ENCODE data around the gene SYTL3. TPM values are rescaled to one million over a fixed set of nuclear protein-coding genes. Genes with fewer than 3 reads are reported as not detected.

SYTL3 gene
- total RNA-seq, 1 experiment from 2014 or later: 0.09 TPM

DNA sequence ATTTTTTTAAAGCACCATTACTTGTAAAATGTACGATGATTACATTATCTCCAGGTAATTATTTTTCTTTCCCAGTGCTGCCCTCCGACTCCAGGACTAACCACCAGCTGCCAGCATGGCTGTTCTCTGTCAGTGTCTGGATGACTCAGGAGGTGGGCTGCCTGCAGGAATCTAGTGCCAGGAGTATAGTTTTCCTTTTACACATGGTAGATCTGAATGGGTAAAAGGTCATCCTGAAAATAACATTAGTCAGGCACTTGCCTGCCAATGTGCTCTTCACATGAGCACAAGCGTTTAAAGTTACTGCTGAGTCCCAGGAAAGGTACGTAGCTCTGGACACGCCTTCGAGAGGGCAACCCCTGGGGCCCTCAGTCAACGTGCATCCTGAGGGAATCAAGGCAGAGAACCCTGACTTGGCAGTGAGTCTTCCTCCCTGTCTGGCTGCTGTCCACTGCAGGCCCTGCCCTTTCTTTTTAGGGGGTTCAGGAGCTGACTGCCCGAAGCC lies 7.7 kb upstream of the SYTL3 start:
- Histone ChIP-seq H2BK12ac (ENCODE audit: insufficient read length, low read depth, low read length) (no peak overlapping the region), H4K20me1 (ENCODE audit: control insufficient read depth, insufficient read depth, insufficient read length) (no peaks in the 10 kb centered on the region), H2BK15ac (ENCODE audit: low read depth, low read length) (no peak overlapping the region), H3K27me3 (ENCODE audit: insufficient read depth, low read length) (peaks cover 5% of the 10 kb centered on the region; the same call in 1 of the 2 replicates), H3K56ac (ENCODE audit: insufficient read length, low read depth, low read length) (no peak overlapping the region), H3K27ac (ENCODE audit: insufficient read length, low read depth, low read length) (no peak overlapping the region), H4K91ac (ENCODE audit: insufficient read length, low read depth, low read length) (no peak overlapping the region), H3K9ac (ENCODE audit: extremely low read depth, insufficient read length, low read length) (no peak overlapping the region), H3K14ac (ENCODE audit: insufficient read depth, low read length) (no peak overlapping the region), H3K23ac (ENCODE audit: insufficient read length, low read depth, low read length) (no peak overlapping the region), H3K79me2 (ENCODE audit: insufficient read depth, low read length) (no peaks in the 10 kb centered on the region; the same call in 1 of the 2 replicates), H2BK20ac (ENCODE audit: low read depth, low read length, poor library complexity, severe bottlenecking) (no peak overlapping the region), H4K8ac (replicated peaks; ENCODE audit: insufficient read length, low read depth, low read length) (no peak overlapping the region), H2BK120ac (ENCODE audit: low read depth, low read length, poor library complexity, severe bottlenecking) (no peak overlapping the region), H3K4ac (ENCODE audit: low read depth, low read length) (no peak overlapping the region), H3T11ph (ENCODE audit: low read length) (no peak overlapping the region), H3K18ac (ENCODE audit: insufficient read length, low read depth, low read length) (no peak overlapping the region), H3K79me1 (ENCODE audit: insufficient read depth, low read depth, low read length, poor library complexity, severe bottlenecking) (no peaks in the 10 kb centered on the region), H3K9me3 (ENCODE audit: control insufficient read depth, low read depth, low read length) (no peaks in the 10 kb centered on the region), H2BK5ac (ENCODE audit: insufficient read length, low read length) (no peak overlapping the region), H3K4me1 (ENCODE audit: insufficient read depth, low read length) (no peaks in the 10 kb centered on the region), H3K4me2 (ENCODE audit: insufficient read depth, insufficient read length, low read length) (no peak overlapping the region), H4K5ac (ENCODE audit: insufficient read length, low read depth, low read length) (no peak overlapping the region), H2AK5ac (ENCODE audit: insufficient read length, low read length) (no peak overlapping the region), H2AFZ (ENCODE audit: low read length) (no peak overlapping the region), H3K23me2 (ENCODE audit: insufficient read length, low read depth, low read length, poor library complexity, severe bottlenecking) (peaks cover 4% of the 10 kb centered on the region)
- Mint-ChIP-seq H3K27me3 (ENCODE audit: low read depth) (peaks cover 18% of the 10 kb centered on the region), H3K9me3 (no peaks in the 10 kb centered on the region), H3K36me3 (ENCODE audit: insufficient read depth in 1 of 3, low read depth in 3 of 3) (peaks cover 3 to 22% (median 14%) of the 10 kb centered on the region in 3 experiments; a peak in 6 of 7 replicates), H3K4me3 (peak overlapping the region in 1 of 2 experiments; percentile 93; a peak in 2 of 5 replicates), H3K27ac (peak overlapping the region in 1 of 3 experiments; percentile 53; a peak in 1 of 7 replicates), H3K4me1 (peaks cover 28 to 29% of the 10 kb centered on the region in 2 experiments)
- no peak for DNase-seq
- TF ChIP-seq, protein P1, sequence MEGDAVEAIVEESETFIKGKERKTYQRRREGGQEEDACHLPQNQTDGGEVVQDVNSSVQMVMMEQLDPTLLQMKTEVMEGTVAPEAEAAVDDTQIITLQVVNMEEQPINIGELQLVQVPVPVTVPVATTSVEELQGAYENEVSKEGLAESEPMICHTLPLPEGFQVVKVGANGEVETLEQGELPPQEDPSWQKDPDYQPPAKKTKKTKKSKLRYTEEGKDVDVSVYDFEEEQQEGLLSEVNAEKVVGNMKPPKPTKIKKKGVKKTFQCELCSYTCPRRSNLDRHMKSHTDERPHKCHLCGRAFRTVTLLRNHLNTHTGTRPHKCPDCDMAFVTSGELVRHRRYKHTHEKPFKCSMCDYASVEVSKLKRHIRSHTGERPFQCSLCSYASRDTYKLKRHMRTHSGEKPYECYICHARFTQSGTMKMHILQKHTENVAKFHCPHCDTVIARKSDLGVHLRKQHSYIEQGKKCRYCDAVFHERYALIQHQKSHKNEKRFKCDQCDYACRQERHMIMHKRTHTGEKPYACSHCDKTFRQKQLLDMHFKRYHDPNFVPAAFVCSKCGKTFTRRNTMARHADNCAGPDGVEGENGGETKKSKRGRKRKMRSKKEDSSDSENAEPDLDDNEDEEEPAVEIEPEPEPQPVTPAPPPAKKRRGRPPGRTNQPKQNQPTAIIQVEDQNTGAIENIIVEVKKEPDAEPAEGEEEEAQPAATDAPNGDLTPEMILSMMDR (conservative IDR thresholded peaks at IDR 0.05): no peak
- WGBS (ENCODE audit: extremely low coverage, insufficient read length, low lambda C conversion rate): no CpG with 5 or more reads among the region's 8 CpGs

All from H9 (cell line).